A204.1 (cell line): Measurements from ENCODE around the gene KSR1.

Source experiments
- FAIRE-seq: peaks from 2 replicates; lab custom pipeline; 2012; peaks lifted over from hg19 to GRCh38; lab: Jason Lieb, UNC

The KSR1 gene

DNA sequence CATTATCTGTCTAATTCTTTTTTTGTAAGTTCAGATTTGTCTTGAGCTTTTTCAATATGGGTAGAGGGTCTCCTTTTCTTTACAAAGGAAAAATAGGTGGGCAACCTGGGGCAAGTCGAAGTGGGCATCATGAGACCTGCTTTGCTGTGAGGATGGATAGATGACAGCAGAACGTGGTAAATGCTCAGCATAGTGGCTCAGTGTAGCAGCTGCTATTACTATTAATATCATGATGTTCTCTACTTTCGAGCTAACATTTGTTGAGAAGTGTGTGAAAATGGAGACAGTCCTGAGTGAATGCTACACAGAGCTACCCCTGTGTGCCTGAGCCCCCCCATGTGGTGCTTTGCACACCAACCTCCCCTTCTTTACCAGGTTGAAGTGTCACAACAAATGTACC is 135.7 kb downstream of the KSR1 start:
- no peak for FAIRE-seq

DNA sequence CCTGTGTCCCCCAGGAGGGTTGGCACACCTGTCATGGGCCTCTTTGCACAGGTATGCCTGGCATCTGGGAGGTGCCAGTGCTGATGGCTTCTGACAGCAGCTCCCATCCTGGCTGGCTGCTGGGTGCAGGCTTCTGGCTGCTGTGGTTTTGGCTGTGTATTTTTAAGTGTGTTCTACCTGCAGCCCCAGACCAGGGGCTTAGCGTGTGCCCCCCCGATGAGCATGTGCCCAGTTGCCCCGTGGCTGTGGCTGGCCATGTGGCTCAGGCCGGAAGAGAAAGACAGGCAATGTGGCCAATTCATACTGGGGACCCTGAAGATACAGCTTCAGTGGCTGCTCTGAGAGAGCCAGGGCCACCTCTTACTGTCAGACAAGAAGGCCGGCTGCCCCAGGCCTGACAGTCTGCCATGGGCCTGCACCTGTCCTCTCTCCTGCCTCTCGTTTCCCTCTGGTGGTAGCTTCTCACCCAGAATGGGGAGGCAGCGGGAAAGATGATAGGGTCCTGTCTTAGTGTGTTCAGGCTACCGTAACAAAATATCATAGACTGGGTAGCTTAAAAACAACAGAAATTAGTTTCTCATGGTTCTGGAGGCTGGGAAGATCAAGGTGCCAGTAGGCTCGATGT is 137.1 kb downstream of the KSR1 start:
- no peak for FAIRE-seq

DNA sequence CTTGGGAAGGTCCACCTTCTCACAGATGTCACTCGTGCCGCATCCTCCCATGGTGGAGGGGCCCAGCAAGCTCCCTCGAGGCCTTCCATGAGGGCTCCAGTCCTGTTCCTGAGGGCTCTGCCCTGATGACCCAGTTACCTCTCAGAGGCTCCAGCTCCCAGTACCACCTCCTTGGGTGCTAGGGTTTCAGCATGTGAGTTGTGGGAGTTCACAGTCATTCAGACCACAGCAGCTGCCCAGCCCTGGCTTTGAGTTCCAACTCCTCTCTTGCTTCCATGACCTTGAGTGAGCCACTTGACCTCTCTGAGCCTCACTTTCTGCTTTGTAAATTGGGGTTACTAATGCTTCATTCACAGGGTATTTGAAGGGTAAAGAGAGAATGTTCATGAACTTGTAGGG is 137.6 kb downstream of the KSR1 start:
- FAIRE-seq = no peak

DNA sequence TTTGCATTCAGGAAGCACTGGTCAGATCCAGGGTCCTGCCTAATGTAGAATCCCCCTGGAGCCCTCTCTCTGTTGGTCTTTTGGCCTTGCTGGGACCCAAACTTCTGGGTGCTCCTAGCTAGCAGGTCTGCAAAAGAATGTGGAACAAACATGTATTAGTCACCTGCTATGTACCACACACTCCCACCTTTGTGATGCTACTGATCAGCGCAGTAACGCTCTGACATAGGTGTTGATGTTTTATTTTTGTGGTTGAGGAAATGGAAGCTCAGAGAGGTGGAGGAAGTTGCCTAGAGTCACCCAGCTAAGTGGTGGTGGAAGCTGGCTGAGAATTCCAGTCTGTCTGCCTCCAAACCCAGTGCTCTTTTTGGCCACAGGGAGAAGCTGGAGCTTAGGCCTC is 139.0 kb downstream of the KSR1 start:
- no peak for FAIRE-seq

DNA sequence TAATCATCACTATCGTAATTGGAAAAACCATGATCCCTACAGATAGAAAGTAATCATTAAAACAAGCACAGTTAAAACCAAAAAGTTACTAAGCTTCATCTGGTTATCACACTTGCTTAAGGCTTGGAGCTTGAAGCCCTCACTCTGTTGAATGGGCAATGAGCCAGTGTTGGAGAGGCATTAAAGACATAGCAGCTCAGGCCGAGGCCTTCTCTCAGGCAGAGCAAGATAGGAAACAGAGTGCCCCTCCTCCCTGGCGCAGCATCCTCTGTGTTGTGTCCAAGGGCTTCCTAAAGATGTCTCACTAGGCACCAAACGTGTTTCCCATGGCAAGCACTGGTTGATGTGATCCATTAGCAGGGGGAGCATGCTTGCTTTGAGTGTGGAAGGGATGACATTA is 139.8 kb downstream of the KSR1 start:
- no peak for FAIRE-seq

DNA sequence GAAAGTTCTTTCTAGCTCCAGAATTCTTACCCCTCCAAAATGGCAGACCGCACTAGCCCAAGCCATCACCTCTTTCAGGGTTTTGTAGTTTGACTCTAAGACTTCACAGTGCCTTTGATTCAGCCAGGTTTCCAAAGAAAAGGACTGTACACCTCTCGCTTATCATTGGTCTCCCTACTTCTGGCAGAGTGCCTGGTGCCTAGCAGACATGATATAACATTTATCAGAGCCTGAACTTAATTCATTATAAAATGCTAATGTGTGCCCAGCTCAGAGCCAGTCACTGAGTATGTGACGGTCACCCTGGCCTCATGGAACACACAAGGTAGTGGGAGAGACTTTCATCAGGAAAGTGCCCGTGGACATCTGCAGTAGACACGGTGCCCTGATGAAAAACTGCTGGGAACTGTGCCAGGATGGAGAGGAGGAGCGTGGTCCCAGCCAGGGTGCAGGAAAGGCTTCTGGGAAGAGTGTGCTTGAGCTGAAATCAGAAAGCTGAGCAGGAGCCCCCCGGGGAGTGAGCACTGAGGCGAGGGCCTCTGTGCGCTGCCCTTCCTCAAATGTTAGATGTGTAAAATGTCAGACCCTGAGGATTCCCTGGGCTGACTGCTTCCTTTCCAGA is 140.4 kb downstream of the KSR1 start:
- FAIRE-seq = no peak

DNA sequence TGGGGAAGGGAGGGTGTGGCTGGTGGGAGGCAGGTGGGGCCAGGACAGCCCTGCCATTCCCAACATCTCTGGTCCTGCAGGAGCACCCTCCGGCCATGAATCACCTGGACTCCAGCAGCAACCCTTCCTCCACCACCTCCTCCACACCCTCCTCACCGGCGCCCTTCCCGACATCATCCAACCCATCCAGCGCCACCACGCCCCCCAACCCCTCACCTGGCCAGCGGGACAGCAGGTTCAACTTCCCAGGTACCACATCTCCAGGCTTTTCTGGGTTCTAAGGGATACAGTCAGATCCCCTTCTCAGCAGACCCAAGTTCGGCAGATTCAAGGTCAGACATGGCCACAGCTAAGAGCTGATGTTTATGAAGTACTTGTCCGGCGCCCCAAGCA is 140.9 kb downstream of the KSR1 start:
- FAIRE-seq = no peak

DNA sequence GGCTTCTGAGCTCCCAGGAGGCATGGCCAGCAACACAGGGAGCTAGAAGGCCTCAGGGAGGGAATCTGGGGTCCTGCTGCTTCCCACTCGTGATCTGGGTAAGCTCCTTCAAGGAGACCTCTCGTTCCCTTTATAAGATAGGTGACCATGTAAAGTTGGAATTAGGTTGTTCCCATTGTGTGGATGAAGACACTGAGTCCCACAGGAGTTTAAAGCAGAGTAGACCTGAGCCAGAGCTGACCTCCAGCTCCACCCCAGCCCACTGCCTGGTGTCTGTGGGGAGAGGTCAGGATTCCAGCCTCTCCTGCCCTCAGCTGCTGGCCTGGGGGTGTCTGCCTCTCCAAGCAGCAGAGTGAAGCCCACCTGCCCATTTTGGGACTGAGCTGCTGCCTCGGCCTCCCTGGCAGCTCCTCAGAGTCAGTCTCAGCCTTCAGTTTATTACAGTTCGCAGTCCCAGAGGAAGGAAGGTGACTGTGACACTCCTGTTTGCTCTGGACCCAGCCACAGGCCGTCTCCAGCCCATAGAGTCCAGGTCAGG is 141.6 kb downstream of the KSR1 start:
- no peak for FAIRE-seq

DNA sequence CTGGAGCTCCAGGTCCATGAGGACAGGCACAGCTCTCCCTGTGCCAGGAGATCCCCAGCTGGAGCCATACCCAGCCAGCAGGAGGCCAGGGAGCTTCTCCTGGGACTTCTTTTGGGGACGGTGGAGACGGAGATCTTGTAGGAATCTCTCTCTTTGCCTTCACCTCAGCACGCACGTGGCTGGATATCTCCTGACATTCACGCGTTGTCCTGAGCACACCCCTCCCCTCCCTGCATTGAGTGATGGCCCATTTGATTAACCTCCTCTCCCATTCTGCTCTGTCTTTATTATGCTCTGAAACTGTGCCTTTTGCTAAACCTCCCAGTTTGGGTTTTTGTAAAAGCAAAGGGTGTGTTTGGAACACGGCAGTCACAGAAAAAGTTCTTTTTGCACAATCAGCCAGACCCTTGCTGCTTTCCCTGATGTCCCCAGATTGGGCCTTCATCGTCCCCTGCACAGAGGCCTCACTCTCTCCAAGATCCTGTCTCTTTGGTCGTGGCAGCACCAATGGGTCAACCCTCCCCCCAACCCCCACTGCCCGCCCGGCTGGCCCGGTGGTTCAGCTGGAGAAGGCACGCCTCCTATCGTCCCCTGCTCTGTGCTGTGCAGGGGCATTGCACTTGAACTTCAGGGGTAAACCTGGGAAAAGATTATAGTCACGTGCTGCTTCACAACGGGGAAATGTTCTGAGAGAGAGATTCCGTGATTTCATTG is 142.2 kb downstream of the KSR1 start:
- no peak for FAIRE-seq

DNA sequence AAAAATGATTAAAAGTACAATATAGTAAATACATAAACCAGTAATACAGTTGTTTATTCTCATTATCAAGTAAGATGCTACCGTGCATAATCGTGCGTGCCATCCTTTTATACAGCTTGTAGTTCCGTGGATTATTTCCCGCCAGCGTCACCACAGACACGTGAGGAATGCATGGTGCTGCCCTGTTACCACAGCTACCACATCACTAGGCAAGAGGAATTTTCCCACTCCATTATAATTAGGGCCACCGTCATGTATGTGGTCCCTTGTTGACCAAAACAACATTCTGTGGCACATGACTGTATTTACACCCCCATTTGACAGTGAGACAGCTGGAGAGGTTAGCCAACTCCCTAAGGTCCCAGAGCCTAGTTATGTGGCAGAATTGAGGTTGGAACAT is 144.2 kb downstream of the KSR1 start:
- FAIRE-seq = no peak

DNA sequence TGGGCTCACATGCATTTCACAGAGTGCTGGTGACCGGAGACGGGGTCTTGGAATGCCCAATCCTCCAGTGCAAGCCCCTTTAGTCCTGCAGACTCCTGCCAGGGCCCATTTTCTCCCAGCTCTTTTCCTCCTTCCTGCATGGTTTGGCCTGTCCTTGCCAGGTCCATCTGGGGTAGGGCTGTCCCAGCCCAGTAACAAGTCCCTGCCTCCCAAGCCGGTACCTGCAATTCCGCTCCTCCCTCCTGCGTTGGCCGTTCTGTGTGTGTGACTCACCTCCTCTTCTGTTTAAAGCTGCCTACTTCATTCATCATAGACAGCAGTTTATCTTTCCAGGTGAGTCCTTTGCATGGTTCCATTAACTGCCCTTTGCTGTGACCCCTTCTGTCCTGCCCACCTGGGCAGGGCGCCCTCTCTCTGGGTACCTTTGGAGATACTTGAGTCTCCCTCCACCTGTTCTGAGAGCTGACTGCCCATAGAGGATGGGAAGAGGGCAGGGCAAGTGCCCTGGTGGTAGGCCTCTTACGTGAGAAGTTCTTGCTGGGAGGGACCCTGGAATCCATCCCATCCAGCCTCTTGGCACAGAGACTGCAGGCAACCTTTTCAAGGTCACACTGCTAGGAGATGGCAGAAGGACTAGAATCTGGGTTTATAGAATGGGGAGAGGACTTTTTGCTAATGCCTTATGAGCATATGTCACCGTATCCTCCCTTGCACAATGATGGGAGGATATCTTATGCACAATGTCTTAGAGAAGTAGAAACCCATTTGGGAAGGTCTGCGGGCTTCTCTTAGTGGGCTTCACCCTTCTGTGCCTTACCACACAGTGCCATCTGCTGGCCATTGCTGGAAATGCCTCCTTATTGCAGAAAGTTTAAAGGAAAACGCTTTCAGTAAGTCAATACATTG is 145.1 kb downstream of the KSR1 start:
- peak; percentile 66 for FAIRE-seq

DNA sequence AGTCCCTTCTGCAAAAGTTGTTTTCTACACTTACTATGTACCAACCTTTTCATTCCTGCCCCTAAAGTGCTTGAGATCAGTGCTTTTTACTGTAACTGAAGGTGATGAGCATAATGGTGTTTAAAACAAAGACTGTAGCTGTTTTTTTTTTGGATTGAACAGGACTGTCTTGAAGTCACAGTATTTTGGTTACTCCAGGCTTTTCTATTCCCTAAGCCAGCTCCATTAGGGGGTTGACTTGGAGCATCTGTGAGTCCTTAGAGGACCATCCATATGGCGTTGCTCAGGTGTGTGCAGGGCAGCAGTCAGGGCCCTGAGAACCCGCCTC is 145.7 kb downstream of the KSR1 start:
- FAIRE-seq = no peak

DNA sequence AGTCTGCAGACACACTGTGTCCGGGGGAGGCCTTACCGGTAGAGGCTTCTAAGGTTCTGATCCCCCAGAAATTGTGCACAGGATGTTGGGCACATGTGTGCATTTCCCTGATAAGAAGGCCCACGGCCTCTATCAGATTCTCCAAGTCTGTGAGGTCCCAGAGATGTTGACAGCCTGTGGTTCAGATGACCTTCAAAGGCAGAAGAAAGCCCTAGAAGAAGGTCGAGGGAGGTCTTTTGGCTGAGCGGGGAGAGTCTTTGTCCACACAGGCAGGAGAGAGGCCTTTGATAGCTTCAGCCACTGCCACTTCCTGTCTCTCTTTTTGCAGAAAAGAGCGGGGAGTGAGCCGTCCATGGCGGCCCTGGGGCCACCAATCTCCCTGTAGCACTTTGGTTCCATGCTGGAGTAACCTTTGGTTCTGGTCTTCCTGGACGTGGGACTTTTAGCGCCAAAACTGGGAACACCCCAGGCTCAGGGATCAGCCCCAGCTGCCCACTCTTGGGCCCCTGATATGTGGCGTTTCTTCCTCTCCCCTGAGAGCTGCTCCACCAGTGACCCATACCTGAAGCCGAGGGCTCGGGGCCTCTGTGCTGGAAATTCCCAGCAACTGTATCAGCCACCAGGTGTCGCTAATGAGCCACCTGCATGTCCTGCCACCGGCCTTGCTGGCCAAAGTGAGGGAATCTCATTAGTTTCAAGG is 146.6 kb downstream of the KSR1 start:
- FAIRE-seq = no peak

DNA sequence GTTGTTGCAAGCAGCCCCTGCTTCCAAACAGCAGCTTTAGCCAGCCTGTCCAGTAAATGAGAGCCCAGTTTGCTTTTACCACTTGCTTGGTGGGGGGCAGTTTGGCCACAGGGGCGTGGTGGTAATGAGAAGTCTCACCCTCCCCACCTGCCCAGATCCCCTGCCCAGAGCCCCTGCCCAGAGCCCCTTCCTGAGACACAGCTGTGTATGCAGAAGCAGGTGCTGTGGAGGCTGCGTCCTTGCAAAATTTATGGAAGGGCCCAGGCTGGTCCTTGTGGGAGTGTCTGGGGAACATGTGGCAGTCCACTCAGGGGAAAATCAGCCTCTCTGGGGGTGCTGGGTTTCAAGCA is 147.1 kb downstream of the KSR1 start:
- no peak for FAIRE-seq

DNA sequence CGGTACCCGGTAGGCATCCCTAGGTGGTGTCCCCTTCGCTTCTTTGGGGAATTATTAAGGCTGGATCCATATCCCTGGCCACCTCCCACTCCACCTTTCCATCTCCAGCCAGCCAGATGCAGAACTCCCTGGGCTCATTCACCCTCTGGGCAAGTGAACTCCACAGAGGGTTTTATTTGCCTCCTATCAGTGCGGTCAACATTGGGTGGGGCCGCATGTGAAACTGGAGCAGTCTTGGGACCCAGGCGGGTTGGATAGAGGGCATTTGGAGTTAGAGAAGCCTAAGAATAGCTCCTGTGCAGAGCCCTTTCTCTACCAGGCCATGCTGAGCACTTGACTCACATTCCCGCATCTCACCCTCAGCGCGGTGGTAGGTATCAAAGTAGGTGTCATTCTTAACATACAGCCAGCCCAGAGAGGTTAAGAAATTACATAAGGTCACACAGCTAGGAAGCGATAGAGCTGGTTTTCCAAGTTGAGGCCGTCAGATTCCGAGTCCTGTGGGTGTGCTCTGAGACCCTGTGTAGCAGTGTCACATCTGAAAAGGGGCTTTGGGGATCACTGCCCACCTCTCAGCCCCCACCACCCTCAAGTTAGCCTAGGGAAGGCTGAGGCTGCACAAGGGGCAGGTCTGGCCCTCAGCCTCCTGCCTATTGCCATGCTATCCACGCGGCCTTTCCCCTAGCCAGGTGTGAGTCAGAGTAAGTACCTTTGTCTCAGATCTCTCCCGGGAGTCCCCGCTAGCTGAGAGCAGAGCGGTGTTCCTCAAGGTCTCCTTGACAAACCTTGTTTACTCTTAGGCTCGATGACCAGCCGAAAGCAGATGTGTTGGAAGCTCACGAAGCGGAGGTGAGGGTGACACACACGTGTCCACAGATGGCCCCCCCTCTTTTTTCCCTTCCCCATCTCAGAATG is 147.9 kb downstream of the KSR1 start:
- no peak for FAIRE-seq

DNA sequence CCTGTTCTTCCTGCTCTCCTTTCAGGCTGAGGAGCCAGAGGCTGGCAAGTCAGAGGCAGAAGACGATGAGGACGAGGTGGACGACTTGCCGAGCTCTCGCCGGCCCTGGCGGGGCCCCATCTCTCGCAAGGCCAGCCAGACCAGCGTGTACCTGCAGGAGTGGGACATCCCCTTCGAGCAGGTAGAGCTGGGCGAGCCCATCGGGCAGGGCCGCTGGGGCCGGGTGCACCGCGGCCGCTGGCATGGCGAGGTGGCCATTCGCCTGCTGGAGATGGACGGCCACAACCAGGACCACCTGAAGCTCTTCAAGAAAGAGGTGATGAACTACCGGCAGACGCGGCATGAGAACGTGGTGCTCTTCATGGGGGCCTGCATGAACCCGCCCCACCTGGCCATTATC is 149.2 kb downstream of the KSR1 start:
- no peak for FAIRE-seq

DNA sequence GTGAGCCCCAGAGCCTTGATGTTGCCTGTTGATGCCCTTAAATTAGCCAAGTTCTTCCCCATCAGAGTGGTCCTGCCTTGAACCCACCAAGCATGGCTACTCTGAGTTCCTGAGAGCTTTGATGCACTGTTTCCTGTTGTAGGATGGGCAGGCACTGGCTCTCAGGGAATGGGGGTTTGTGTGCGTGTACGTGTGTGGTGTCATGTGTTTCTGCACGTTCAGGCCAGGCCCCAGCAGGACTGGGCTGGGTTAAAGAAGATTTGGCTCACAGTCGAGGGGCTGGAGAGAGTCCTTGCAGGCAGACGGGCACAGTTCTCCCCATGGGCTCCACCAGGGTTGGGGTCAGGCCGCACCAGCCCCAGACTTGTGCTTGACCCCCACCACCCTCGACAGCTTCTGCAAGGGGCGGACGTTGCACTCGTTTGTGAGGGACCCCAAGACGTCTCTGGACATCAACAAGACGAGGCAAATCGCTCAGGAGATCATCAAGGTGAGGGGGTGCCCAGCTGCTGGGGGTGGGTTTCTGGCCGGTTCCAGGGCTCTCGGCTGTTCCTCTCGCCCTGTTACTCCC is 151.4 kb downstream of the KSR1 start:
- FAIRE-seq = no peak

DNA sequence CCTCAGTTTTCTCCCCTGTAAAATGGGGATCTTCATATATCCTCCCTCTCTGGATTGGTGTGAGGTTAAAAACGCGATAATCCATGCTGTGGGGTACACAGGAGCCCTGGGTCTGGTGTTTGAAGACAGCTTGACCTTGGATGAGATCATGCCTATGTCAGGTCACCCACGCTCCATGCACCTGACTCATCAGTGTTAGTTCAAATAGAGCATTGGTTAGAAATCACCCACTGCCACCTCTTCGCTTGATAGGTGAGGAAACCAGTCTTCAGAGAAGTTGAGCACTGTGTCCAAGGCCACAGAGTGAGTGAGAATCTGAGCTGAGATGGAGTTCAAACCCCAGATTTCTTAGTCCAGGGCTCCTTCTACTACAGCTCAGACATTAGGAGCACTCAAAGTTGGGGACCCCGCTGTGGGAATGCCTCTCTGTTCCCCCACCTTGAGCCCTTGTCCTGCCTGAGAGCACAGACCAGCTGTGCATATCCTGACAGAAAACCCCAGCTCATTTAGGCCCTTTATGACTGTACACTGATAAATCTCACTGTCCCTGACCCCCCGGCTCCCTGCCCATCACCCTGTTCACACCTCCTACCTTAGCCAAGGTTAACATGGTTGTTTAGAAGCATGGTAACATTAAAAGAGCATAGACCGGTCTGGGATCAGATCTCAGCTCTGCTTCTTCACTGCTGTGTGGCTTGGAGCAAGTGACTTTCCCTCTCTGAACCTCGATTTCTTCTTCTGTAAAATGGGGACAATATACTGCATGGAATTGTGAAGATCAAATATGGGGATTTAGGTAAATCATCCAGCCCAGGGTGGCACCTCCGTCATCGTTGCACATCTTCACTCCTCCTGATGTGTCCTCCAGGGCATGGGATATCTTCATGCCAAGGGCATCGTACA is 152.3 kb downstream of the KSR1 start:
- no peak for FAIRE-seq

DNA sequence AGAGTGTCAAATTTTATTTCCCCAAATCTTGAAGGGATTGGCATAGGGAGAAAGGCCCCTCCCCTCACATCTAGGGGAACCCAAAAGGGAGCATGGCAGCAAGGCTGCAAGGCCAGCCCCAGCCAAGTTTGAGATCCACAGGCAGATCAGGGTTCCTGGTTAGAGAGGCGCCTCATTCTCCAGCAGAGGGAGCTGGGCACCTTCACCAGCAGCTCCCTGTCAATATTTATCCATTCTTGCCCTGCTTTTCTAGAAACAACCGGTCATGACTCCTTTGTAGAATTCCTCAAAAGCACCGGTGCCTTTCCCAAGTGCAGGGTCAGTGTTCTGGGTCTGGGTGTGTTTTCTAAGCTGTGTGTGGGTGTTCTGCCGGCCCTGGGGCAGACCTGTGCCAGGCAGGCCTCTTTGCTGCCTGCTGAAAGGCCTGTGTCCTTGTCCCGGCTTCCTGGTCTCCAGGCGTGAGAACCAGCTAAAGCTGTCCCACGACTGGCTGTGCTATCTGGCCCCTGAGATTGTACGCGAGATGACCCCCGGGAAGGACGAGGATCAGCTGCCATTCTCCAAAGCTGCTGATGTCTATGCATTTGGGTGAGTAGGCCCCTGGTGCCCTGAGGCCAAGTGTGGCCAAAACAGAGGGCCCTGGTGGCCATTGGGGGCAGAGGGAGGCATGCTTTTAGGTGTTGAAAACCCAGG is 153.5 kb downstream of the KSR1 start:
- no peak for FAIRE-seq
